Measurements from ENCODE around the gene TYW1.
"Not testable (repeated sequence)": the region's sequence is repeated elsewhere in the genome, so short reads cannot be mapped to it uniquely, and the experiment has no call there.

GRCh38 chr7:67184912-67185659, 188.5 kb downstream of the TYW1 start:
- not testable (repeated sequence) for TF ChIP-seq EZH2 (IDR thresholded peaks at IDR 0.05; ENCODE audit: insufficient read depth, low read length); CTCF (IDR thresholded peaks at IDR 0.05; ENCODE audit: insufficient read depth, low read depth, low read length)
